ENCODE measurements around the gene PDCD7. TPM values are rescaled to one million over a fixed set of nuclear protein-coding genes. Genes with fewer than 3 reads are reported as not detected.

The PDCD7 gene
- total and polyA plus RNA-seq, 12 donors = 9.0 to 25.1 (median 15.9) TPM

- intact Hi-C loops (cut with DNase I) = loop anchor here in 5 of 10 donors (5.0 to 10.0 kb wide), 3 partner anchors 36 to 56 kb away; no protein-coding TSS in a partner anchor
- Histone ChIP-seq H3K27me3 (peaks cover 0 to 4% (median 0%) of the 10 kb centered on the region in 7 donors), H3K4me3 (no peak overlapping the region), H3K4me1 (peaks cover 10 to 83% (median 56%) of the 10 kb centered on the region in 9 donors), H3K36me3 (peaks cover 0 to 3% (median 0%) of the 10 kb centered on the region in 9 donors), H3K27ac (peak overlapping the region; percentile 76 to 94 (median 90)), H3K9me3 (no peaks in the 10 kb centered on the region)
- TF ChIP-seq, protein P1, sequence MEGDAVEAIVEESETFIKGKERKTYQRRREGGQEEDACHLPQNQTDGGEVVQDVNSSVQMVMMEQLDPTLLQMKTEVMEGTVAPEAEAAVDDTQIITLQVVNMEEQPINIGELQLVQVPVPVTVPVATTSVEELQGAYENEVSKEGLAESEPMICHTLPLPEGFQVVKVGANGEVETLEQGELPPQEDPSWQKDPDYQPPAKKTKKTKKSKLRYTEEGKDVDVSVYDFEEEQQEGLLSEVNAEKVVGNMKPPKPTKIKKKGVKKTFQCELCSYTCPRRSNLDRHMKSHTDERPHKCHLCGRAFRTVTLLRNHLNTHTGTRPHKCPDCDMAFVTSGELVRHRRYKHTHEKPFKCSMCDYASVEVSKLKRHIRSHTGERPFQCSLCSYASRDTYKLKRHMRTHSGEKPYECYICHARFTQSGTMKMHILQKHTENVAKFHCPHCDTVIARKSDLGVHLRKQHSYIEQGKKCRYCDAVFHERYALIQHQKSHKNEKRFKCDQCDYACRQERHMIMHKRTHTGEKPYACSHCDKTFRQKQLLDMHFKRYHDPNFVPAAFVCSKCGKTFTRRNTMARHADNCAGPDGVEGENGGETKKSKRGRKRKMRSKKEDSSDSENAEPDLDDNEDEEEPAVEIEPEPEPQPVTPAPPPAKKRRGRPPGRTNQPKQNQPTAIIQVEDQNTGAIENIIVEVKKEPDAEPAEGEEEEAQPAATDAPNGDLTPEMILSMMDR (IDR thresholded peaks at IDR 0.05) = no peak
- WGBS, 2 donors = 45 to 63% methylated on average over 13 of the region's 13 CpGs
- DNase-seq = peak; percentile 63 to 69
- peak; percentile 65 to 87 (median 80) for ATAC-seq
These were observed 45.5 kb downstream of the PDCD7 start for GRCh38 chr15:65087873-65088642.

GRCh38 chr15:65087411-65087810, 46.2 kb downstream of the PDCD7 start:
- intact Hi-C loops (cut with DNase I) = loop anchor here in 5 of 10 donors (5.0 to 10.0 kb wide), 3 partner anchors 35 to 55 kb away; no protein-coding TSS in a partner anchor
- Histone ChIP-seq H3K4me1 (peaks cover 11 to 89% (median 61%) of the 10 kb centered on the region in 9 donors), H3K4me3 (no peak overlapping the region), H3K27me3 (peaks cover 0 to 10% (median 0%) of the 10 kb centered on the region in 7 donors), H3K36me3 (no peaks in the 10 kb centered on the region), H3K9me3 (no peaks in the 10 kb centered on the region), H3K27ac (peak overlapping the region; percentile 76 to 94 (median 90))
- DNase-seq (no peak), ATAC-seq (peak in 3 of 8 donors; percentile 0 to 16 (median 2))
- 66 to 70% methylated on average over 3 of the region's 3 CpGs for WGBS, 2 donors
- TF ChIP-seq, protein P1 (IDR thresholded peaks at IDR 0.05) = no peak

DNA sequence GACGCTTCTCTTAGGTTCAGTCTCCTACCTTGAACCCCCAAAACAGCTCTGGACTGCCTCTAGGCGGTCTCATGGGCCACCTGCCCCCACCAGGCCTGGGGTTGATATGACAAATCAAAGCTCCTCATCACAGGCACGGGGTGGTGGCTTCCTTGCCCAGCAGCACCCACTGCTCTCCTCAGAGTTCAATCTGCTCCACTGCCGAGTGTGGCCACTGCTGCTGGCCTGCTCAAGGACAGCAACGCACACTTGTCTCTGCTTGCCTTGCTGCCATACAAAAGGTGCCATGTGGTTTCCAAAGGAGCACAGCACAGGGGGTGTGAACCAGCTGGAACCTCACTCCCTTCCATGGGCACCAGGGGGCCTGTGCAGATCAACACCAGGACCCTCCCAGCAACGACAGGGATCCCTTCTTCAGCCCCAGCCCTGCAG, 46.9 kb downstream of the PDCD7 start:
- ATAC-seq = no peak
- H3K27me3 ChIP-seq = peaks cover 0 to 12% (median 0%) of the 10 kb centered on the region in 7 donors
- WGBS, 2 donors = 67 to 68% methylated on average over 6 of the region's 6 CpGs
- no peak for DNase-seq
- TF ChIP-seq, protein P1 (IDR thresholded peaks at IDR 0.05) = peak in 2 of 9 donors; percentile 0 to 4
- intact Hi-C loops (cut with DNase I) = loop anchor here in 5 of 10 donors (5.0 to 10.0 kb wide), 3 partner anchors 34 to 54 kb away; no protein-coding TSS in a partner anchor
- peak overlapping the region in 9 of 10 donors; percentile 76 to 94 (median 88) for H3K27ac ChIP-seq
- H3K36me3 ChIP-seq = no peaks in the 10 kb centered on the region
- no peak overlapping the region for H3K4me3 ChIP-seq
- H3K9me3 ChIP-seq = no peaks in the 10 kb centered on the region
- peaks cover 14 to 89% (median 62%) of the 10 kb centered on the region in 9 donors for H3K4me1 ChIP-seq

DNA sequence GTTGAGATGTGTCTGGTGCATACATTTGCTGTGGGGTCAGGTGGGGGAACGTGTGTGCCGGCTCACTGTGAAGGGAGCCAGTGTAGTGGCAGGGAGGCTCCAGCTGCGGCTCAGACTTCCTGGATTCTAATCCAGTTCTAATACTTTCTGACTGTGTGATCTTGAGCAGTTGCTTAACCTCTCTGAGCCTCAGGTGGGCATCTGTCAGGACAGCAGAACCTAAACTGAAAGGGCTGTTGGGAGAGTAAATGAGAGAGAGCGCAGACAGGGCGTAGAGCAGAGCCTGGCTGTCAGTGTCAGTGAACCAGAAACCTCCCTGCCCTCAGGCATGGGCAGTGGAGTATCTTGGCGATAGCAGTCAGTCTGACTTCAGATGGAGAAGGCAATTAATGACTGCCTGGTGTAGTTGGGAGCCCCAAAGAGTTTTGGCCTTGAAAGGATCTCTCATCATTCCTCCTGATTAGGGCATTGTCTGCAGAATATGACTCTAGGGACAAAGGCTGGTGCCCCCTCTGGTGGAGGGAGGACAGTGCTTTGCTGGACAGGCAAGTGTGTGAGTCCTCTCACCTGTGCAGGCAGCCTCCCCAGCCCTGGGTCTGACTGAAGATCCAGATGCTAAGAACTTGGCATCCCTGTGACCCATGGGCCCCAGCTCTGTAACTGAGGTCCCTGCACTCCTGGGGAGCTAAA, 47.5 kb downstream of the PDCD7 start:
- peaks cover 14 to 90% (median 62%) of the 10 kb centered on the region in 9 donors for H3K4me1 ChIP-seq
- peaks cover 0 to 12% (median 0%) of the 10 kb centered on the region in 7 donors for H3K27me3 ChIP-seq

More for the DNA sequence above, 47.5 kb downstream of the PDCD7 start:
- Histone ChIP-seq H3K36me3 (no peaks in the 10 kb centered on the region), H3K27ac (peak overlapping the region in 8 of 10 donors; percentile 76 to 94 (median 88)), H3K9me3 (no peaks in the 10 kb centered on the region), H3K4me3 (no peak overlapping the region)
- DNase-seq (no peak), ATAC-seq (no peak)
- WGBS, 2 donors = 80 to 86% methylated on average over 6 of the region's 6 CpGs
- intact Hi-C loops (cut with DNase I) = loop anchor here in 5 of 10 donors (5.0 to 10.0 kb wide), 3 partner anchors 34 to 54 kb away; no protein-coding TSS in a partner anchor
- TF ChIP-seq, protein P1 (IDR thresholded peaks at IDR 0.05) = peak in 6 of 9 donors; percentile 35 to 53 (median 40)
